Vagina (tissue), 2 donors: ENCODE measurements around the gene MIAT.

ENCODE experiments used
- POLR2A ChIP-seq, 2 donors: fragments of 450-650 bp; IDR thresholded peaks; one replicate each; pipeline ENCODE4 v1.6.1; 2017; ENCODE audit warnings: antibody characterized with exemption in 2 of 2, mild to moderate bottlenecking in 2 of 2, moderate library complexity in 2 of 2
- TF ChIP-seq, protein P1 (sequence below), 3 experiments: fragments of 450-650 bp in 2 of 3; fragments of 200-600 bp in 1 of 3; sonication (generic) in 1 of 3; IDR thresholded peaks; one replicate each; pipeline ENCODE4 v1.5.1; 2017 to 2019; ENCODE audit warnings: antibody characterized with exemption in 3 of 3, mild to moderate bottlenecking in 2 of 3, moderate library complexity in 2 of 3

DNA sequence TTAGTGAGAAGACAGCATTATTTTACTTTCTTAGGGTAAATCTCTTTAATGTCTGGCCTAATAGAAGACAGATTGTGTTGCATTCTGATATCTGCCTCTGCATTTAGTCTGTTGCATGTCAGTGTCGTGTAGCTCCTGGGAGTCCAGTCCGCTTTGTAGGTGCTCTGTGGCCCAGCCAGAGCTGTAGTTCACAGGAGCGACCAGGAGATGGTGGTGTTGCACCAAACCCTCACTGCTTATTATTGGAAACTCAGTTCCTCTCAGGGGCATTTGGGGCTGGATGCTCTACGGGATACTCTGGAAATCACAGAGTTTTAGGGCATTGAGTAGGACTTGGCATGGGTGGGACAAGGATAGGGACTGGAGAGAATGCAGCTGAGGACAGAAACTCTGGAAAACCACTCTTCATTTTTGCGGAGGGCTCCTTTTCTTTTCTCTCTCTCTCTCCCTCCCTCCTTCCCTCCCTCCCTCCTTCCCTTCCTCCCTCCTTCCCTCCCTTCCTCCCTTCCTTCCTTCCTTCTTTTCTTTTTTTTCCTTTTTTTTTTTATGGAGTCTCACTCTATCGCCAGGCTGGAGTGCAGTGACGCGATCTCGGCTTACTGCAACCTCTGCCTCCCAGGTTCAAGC, 21.7 kb downstream of the MIAT start:
- TF ChIP-seq, protein P1, sequence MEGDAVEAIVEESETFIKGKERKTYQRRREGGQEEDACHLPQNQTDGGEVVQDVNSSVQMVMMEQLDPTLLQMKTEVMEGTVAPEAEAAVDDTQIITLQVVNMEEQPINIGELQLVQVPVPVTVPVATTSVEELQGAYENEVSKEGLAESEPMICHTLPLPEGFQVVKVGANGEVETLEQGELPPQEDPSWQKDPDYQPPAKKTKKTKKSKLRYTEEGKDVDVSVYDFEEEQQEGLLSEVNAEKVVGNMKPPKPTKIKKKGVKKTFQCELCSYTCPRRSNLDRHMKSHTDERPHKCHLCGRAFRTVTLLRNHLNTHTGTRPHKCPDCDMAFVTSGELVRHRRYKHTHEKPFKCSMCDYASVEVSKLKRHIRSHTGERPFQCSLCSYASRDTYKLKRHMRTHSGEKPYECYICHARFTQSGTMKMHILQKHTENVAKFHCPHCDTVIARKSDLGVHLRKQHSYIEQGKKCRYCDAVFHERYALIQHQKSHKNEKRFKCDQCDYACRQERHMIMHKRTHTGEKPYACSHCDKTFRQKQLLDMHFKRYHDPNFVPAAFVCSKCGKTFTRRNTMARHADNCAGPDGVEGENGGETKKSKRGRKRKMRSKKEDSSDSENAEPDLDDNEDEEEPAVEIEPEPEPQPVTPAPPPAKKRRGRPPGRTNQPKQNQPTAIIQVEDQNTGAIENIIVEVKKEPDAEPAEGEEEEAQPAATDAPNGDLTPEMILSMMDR (IDR thresholded peaks at IDR 0.05): peak; percentile 63 to 84 (median 75)
- TF ChIP-seq POLR2A (IDR thresholded peaks at IDR 0.05): no peak
